HG02943 (cell line): ENCODE results near the gene GPR3.

ENCODE experiments used
- ATAC-seq: cut with Tn5 transposase; IDR thresholded peaks from one replicate; pipeline ENCODE4 v1.9.1; 2021; ENCODE audit warnings: mild to moderate bottlenecking, low read depth, moderate library complexity; ENCODE audit not compliant: unreplicated experiment

The GPR3 gene

GRCh38 chr1:27392096-27392777 lies at the start of gene GPR3:
Gene GPR3 (plus strand): TSS chr1:27392622. CDS start chr1:27393799, 1,177 bp downstream.
- ATAC-seq = no peak

- ATAC-seq = no peak
These were observed 49.4 kb upstream of the GPR3 start for GRCh38 chr1:27342778-27343638.

- no peak for ATAC-seq
These were observed 48.8 kb upstream of the GPR3 start for GRCh38 chr1:27343639-27344025.

GRCh38 chr1:27345272-27345671 lies 47.1 kb upstream of the GPR3 start:
- ATAC-seq = no peak

- no peak for ATAC-seq
These were observed 46.1 kb upstream of the GPR3 start for GRCh38 chr1:27346357-27346756.

- ATAC-seq = no peak
These were observed 45.3 kb upstream of the GPR3 start for GRCh38 chr1:27346991-27347624.

GRCh38 chr1:27348861-27349783 lies 43.3 kb upstream of the GPR3 start:
- ATAC-seq = no peak

GRCh38 chr1:27349784-27350662 lies 42.4 kb upstream of the GPR3 start:
- ATAC-seq = no peak

- ATAC-seq = no peak
These were observed 41.5 kb upstream of the GPR3 start for GRCh38 chr1:27350663-27351540.

- no peak for ATAC-seq
These were observed 40.8 kb upstream of the GPR3 start for GRCh38 chr1:27351541-27352107.

GRCh38 chr1:27353166-27353565 lies 39.3 kb upstream of the GPR3 start:
- ATAC-seq = no peak

GRCh38 chr1:27353629-27354028 lies 38.8 kb upstream of the GPR3 start:
- ATAC-seq = no peak

- ATAC-seq = no peak
These were observed 36.7 kb upstream of the GPR3 start for GRCh38 chr1:27355683-27356082.

GRCh38 chr1:27356277-27356618 lies 36.2 kb upstream of the GPR3 start:
- no peak for ATAC-seq

GRCh38 chr1:27356619-27357280 lies 35.7 kb upstream of the GPR3 start:
- ATAC-seq = no peak

- peak; percentile 54 for ATAC-seq
These were observed 35.0 kb upstream of the GPR3 start for GRCh38 chr1:27357281-27358037.
